Type B pancreatic cell (in vitro differentiated cells): ENCODE measurements around the gene ASIC2. TPM values are rescaled to one million over a fixed set of nuclear protein-coding genes. Genes with fewer than 3 reads are reported as not detected.

Source experiments
- DNase-seq: peaks from one replicate; pipeline ENCODE4 v3.0.0; 2021; ENCODE audit warnings: mixed read lengths; ENCODE audit not compliant: unreplicated experiment; ENCODE audit errors: extremely low spot score
- H3K27ac Mint-ChIP-seq: 2 replicates; pipeline ENCODE4 v1.8.0; 2021; ENCODE audit warnings: mild to moderate bottlenecking, mixed read lengths
- H3K27me3 Mint-ChIP-seq: 2 replicates; pipeline ENCODE4 v1.8.0; 2021; ENCODE audit warnings: mixed read lengths
- H3K36me3 Mint-ChIP-seq: 2 replicates; pipeline ENCODE4 v1.8.0; 2021; ENCODE audit warnings: mixed read lengths
- H3K4me1 Mint-ChIP-seq: one replicate; pipeline ENCODE4 v1.8.0; 2021; ENCODE audit warnings: mixed read lengths; ENCODE audit not compliant: unreplicated experiment
- H3K4me3 Mint-ChIP-seq: 2 replicates; pipeline ENCODE4 v1.8.0; 2021; ENCODE audit warnings: mild to moderate bottlenecking, mixed read lengths
- H3K9me3 Mint-ChIP-seq: 2 replicates; pipeline ENCODE4 v1.8.0; 2021; ENCODE audit warnings: mixed read lengths
- CTCF ChIP-seq: fragments of 200-600 bp; sonication (generic); conservative IDR thresholded peaks from 2 replicates; pipeline ENCODE4 v1.5.0; 2021; ENCODE audit warnings: antibody characterized with exemption, mild to moderate bottlenecking
- total RNA-seq: library from RNA; stranded (reverse); gene quantifications from 2 replicates; pipeline ENCODE4 v1.2.1, GENCODE V29; 2021; ENCODE audit warnings: low replicate concordance

ASIC2 gene
- total RNA-seq, 1 donor from 2014 or later: 3.4 TPM

- Mint-ChIP-seq H3K36me3 (no peaks in the 10 kb centered on the region), H3K4me3 (no peak overlapping the region), H3K4me1 (no peaks in the 10 kb centered on the region), H3K9me3 (no peaks in the 10 kb centered on the region), H3K27me3 (peaks cover 44% of the 10 kb centered on the region), H3K27ac (no peak overlapping the region)
- TF ChIP-seq CTCF: no peak
- DNase-seq: no peak
Measured at GRCh38 chr17:33121756-33122155, 171.3 kb downstream of the ASIC2 start.

GRCh38 chr17:33121272-33121671 is 171.8 kb downstream of the ASIC2 start:
- Mint-ChIP-seq H3K9me3 (no peaks in the 10 kb centered on the region), H3K4me3 (no peak overlapping the region), H3K36me3 (no peaks in the 10 kb centered on the region), H3K4me1 (no peaks in the 10 kb centered on the region), H3K27ac (no peak overlapping the region), H3K27me3 (peaks cover 44% of the 10 kb centered on the region)
- TF ChIP-seq CTCF: no peak
- no peak for DNase-seq

- H3K27me3 Mint-ChIP-seq: peaks cover 46% of the 10 kb centered on the region
- H3K27ac Mint-ChIP-seq: no peak overlapping the region
- no peak overlapping the region for H3K4me3 Mint-ChIP-seq
- H3K4me1 Mint-ChIP-seq: no peaks in the 10 kb centered on the region
- no peaks in the 10 kb centered on the region for H3K9me3 Mint-ChIP-seq
- no peak for DNase-seq
- no peak for TF ChIP-seq CTCF
- H3K36me3 Mint-ChIP-seq: no peaks in the 10 kb centered on the region
Measured at GRCh38 chr17:33120103-33120502, 173.0 kb downstream of the ASIC2 start.

GRCh38 chr17:33118391-33119075 is 174.6 kb downstream of the ASIC2 start:
- Mint-ChIP-seq H3K27me3 (peaks cover 48% of the 10 kb centered on the region), H3K27ac (no peak overlapping the region), H3K9me3 (no peaks in the 10 kb centered on the region), H3K4me1 (no peaks in the 10 kb centered on the region), H3K4me3 (no peak overlapping the region), H3K36me3 (no peaks in the 10 kb centered on the region)
- no peak for DNase-seq
- TF ChIP-seq CTCF: no peak

- no peaks in the 10 kb centered on the region for H3K9me3 Mint-ChIP-seq
- H3K4me1 Mint-ChIP-seq: no peaks in the 10 kb centered on the region
- peaks cover 53% of the 10 kb centered on the region for H3K27me3 Mint-ChIP-seq
- no peak overlapping the region for H3K27ac Mint-ChIP-seq
- no peak for TF ChIP-seq CTCF
- H3K4me3 Mint-ChIP-seq: no peak overlapping the region
- H3K36me3 Mint-ChIP-seq: no peaks in the 10 kb centered on the region
- no peak for DNase-seq
Measured at GRCh38 chr17:33116021-33116551, 177.0 kb downstream of the ASIC2 start.
